ENCODE results near the gene CBLB.

- TF ChIP-seq, protein P1, sequence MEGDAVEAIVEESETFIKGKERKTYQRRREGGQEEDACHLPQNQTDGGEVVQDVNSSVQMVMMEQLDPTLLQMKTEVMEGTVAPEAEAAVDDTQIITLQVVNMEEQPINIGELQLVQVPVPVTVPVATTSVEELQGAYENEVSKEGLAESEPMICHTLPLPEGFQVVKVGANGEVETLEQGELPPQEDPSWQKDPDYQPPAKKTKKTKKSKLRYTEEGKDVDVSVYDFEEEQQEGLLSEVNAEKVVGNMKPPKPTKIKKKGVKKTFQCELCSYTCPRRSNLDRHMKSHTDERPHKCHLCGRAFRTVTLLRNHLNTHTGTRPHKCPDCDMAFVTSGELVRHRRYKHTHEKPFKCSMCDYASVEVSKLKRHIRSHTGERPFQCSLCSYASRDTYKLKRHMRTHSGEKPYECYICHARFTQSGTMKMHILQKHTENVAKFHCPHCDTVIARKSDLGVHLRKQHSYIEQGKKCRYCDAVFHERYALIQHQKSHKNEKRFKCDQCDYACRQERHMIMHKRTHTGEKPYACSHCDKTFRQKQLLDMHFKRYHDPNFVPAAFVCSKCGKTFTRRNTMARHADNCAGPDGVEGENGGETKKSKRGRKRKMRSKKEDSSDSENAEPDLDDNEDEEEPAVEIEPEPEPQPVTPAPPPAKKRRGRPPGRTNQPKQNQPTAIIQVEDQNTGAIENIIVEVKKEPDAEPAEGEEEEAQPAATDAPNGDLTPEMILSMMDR (conservative IDR thresholded peaks at IDR 0.05; ENCODE audit: low read depth in 2 of 2) = no peak
- TF ChIP-seq EZH2 (IDR thresholded peaks at IDR 0.05; ENCODE audit: low read depth, unreplicated experiment) = no peak
- no peak for TF ChIP-seq POLR2AphosphoS5 (IDR thresholded peaks at IDR 0.05; ENCODE audit: low read depth)
- TF ChIP-seq EZH2phosphoT487 (IDR thresholded peaks at IDR 0.05; ENCODE audit: unreplicated experiment) = no peak
- TF ChIP-seq ZNF331 (CRISPR knock-in tag; IDR thresholded peaks at IDR 0.05; ENCODE audit: low read depth) = no peak
- no peak for TF ChIP-seq REST (IDR thresholded peaks at IDR 0.05; ENCODE audit: unreplicated experiment)
- TF ChIP-seq ZNF114 (CRISPR knock-in tag; IDR thresholded peaks at IDR 0.05) = no peak
- no peak for TF ChIP-seq JUNB (IDR thresholded peaks at IDR 0.05; ENCODE audit: unreplicated experiment)
Measured at GRCh38 chr3:105907777-105908176, 39.0 kb upstream of the CBLB start.

Measured in GM23338 (cell line).